HAP-1 (cell line): ENCODE data around the gene ACHE.

Source experiments
- DNase-seq, 2 experiments: peaks; one replicate each; pipeline ENCODE4 v3.0.0-alpha.2; 2016 to 2020; ENCODE audit warnings: low spot score in 2 of 2
- H3K27me3 ChIP-seq: fragments of 250-450 bp; sonication (Bioruptor Pico); 2 replicates; pipeline ENCODE4 v1.5.1; 2020; ENCODE audit warnings: low read depth, mild to moderate bottlenecking, moderate library complexity
- H3K36me3 ChIP-seq: fragments of 250-450 bp; sonication (Bioruptor Pico); replicated peaks from 2 replicates; pipeline ENCODE4 v1.5.1; 2020; ENCODE audit warnings: mild to moderate bottlenecking
- H3K4me1 ChIP-seq: fragments of 250-450 bp; sonication (Bioruptor Pico); 2 replicates; pipeline ENCODE4 v1.5.1; 2020; ENCODE audit warnings: mild to moderate bottlenecking
- H3K4me3 ChIP-seq: fragments of 250-450 bp; sonication (Bioruptor Pico); 2 replicates; pipeline ENCODE4 v1.5.1; 2020; ENCODE audit warnings: mild to moderate bottlenecking, moderate library complexity
- H3K9me3 ChIP-seq: fragments of 250-450 bp; sonication (Bioruptor Pico); 2 replicates; pipeline ENCODE4 v1.5.1; 2020; ENCODE audit warnings: mild to moderate bottlenecking, moderate library complexity
- in situ Hi-C: fragments of 300-500 bp; cut with MboI; formaldehyde crosslinking; loops from 3 replicates; pipeline ENCODE4 v1.14.3; 2020; ENCODE audit warnings: low sequenced_read_pairs, inconsistent platforms, mixed read lengths

Gene ACHE

DNA sequence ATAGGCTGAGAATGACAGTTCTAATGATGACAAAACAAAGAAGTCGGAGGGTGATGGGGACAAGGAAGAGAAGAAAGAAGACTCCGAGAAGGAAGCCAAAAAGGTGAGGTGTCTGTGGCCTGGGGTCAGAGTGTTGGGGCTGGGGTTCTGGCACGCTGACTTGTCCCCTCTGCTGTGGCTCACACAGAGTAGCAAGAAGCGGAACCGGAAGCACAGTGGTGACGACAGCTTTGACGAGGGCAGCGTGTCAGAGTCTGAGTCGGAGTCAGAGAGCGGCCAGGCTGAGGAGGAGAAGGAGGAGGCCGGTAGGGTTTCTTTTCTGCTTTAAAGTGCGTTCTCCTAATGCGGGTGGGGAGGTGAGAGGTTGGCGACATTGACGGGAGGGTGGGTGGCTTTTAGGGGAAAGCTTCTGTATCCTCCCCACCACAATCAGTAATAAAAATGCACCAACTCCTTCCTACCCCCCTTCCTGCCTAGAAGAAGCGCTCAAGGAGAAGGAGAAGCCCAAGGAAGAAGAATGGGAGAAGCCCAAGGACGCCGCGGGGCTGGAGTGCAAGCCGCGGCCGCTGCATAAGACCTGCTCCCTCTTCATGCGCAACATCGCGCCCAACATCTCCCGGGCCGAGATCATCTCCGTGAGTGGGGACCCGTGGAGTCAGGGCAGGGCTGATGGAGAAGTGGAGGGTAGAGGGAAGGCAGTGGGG lies 10.8 kb downstream of the ACHE start:
- Histone ChIP-seq H3K36me3 (peaks cover 90% of the 10 kb centered on the region), H3K9me3 (no peaks in the 10 kb centered on the region), H3K4me1 (peaks cover 7% of the 10 kb centered on the region), H3K27me3 (no peaks in the 10 kb centered on the region), H3K4me3 (no peak overlapping the region)
- DNase-seq = no peak
- in situ Hi-C loops = no loop called here

DNA sequence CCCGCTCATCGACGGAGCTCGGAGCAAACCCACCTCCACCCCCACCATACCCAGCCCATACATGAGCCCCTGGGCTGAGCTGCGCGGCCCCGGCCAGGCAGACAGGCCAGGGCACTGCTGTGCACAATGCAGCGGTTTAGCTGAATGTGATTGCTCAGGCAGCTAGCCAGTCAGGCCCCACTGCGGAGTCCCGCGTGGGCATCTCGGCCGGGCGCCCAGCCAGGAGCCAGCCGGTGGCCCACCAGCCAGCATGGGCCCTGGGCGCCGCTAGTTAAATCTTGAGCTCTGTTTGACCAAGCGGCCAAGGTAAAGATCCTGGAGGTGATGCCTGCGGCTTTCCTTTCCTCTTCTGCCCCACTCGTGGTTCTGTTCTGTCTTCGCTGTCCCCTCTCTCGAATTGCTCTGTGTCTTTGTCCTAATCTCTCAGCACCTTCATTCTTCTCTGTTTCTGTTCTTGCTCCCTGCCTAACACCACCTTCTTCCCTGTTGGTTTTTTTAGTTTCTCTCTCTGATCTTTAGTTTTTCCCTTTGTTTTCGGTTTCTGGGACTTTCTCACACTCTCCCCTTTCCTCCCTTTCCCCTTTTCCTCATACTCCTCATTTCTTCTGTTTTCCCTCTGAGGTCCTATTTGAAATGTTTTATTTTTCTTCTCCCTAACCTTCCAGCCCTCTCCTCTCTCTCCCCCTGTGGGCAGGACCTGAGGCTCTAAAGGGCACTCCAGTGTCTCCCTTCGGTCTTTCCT lies 12.7 kb downstream of the ACHE start:
- Histone ChIP-seq H3K27me3 (no peaks in the 10 kb centered on the region), H3K36me3 (peaks cover 94% of the 10 kb centered on the region), H3K4me1 (no peaks in the 10 kb centered on the region), H3K9me3 (no peaks in the 10 kb centered on the region), H3K4me3 (no peak overlapping the region)
- no peak for DNase-seq
- in situ Hi-C loops = no loop called here

DNA sequence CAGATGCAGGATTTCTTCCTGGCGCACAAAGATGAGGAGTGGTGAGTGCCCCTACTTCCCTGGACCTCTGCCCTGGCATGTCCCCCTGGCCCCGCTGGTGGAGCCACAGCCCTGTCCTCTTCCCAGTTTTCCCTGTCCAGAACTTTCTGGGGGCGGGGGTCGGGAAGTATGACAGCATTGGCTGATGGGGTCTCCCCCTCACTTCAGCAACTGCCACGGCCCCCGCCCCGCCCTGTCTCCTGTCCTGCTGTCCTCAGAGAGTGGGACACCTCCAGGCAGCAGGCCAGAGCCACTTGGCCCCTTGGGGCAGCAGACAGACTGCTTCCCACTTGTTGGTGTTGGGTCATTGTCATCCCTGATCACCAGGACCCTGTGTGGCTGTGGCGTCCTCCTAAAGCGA lies 13.5 kb downstream of the ACHE start:
- no peaks in the 10 kb centered on the region for H3K9me3 ChIP-seq
- in situ Hi-C loops = no loop called here
- H3K4me1 ChIP-seq = no peaks in the 10 kb centered on the region
- no peak for DNase-seq
- no peaks in the 10 kb centered on the region for H3K27me3 ChIP-seq
- peaks cover 92% of the 10 kb centered on the region for H3K36me3 ChIP-seq
- no peak overlapping the region for H3K4me3 ChIP-seq

DNA sequence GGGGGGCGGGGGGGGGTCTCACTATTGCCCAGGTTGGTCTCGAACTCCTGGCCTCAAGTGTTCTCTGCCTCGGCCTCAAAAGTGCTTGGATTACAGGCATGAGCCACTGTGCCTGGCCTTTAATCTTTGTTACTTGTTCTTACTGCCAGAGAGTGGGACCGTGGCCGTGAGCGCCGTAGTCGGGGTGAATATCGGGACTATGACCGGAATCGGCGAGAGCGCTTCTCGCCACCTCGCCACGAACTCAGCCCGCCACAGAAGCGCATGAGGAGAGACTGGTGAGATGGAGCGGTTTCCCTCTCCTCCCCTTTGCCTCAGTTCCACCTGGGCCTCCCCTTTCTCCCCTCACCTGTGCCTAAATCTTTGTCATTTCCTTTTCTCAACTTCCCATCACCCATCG lies 14.6 kb downstream of the ACHE start:
- H3K9me3 ChIP-seq = no peaks in the 10 kb centered on the region
- no peaks in the 10 kb centered on the region; the same call in 1 of the 2 replicates for H3K4me1 ChIP-seq
- in situ Hi-C loops = no loop called here
- no peak for DNase-seq
- no peak overlapping the region for H3K4me3 ChIP-seq
- H3K36me3 ChIP-seq = peaks cover 90% of the 10 kb centered on the region
- H3K27me3 ChIP-seq = no peaks in the 10 kb centered on the region

DNA sequence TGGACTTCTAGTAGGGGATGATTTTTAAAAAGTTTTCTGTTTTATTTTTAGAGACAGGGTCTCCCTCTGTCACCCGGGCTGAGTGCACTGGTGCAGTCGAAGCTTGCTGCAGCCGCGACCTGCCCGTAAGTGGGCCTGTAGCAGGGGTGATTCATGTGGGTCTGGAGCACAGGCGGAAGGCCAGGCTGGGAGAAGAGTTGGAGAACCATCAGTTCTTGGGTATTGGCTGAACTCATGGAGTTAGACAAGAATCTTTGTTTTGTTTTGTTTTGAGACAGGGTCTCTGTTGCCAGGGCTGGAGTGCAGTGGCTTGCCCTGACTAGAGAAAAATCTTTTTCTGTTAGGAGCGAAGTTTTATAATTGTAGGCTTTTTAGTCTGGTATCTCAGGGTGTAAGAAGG lies 15.0 kb downstream of the ACHE start:
- in situ Hi-C loops = no loop called here
- Histone ChIP-seq H3K4me1 (no peaks in the 10 kb centered on the region; the same call in 1 of the 2 replicates), H3K9me3 (no peaks in the 10 kb centered on the region), H3K27me3 (no peaks in the 10 kb centered on the region), H3K36me3 (peaks cover 90% of the 10 kb centered on the region), H3K4me3 (no peak overlapping the region)
- no peak for DNase-seq

DNA sequence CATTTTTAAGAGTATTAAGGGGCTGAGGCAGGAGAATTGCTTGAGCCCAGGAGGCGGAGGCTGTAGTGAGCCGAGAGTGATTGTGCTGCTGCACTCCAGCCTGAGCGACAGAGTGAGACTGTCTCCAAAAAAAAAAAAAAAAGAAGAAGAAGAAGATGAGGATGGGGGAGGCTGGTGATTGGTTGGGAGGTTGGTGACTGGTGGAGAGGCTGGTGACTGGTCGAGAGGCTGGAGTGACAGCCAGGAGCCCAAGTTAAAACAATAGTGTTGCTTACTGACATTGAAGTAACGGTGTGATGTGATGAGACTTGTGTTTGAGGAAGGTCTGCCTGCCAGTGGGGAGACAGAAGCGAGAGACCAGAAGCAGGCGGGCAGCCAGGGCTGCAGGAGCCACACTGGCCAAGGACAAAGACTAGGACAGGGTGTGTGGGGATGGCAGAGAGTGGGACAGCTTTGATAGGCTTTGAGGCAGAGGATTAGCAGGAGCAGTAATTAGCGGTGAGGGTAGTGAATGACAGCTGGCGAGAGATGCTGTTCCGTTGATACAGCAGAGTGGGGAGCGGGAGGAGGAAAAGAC lies 15.9 kb downstream of the ACHE start:
- H3K27me3 ChIP-seq = no peaks in the 10 kb centered on the region
- no peak overlapping the region for H3K4me3 ChIP-seq
- no peaks in the 10 kb centered on the region; the same call in 1 of the 2 replicates for H3K4me1 ChIP-seq
- H3K9me3 ChIP-seq = no peaks in the 10 kb centered on the region
- H3K36me3 ChIP-seq = peaks cover 88% of the 10 kb centered on the region
- in situ Hi-C loops = no loop called here
- DNase-seq = no peak

DNA sequence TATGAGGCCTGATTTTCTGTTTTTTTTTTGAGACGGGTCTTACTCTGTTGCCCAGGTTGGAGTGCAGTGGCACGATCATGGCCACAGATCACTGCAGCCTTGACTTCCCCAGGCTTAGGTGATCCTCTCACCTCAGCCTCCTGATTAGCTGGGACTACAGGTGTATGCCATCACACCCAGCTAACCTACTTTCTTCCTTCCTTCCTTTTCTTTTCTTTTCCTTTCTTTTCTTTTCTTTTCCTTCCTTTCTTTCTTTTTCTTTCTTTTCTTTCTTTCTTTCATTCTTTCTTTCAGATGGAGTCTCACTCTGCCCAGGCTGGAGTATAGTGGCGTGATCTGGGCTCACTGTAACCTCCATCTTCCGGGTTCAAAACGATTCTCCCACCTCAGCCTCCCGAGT lies 17.0 kb downstream of the ACHE start:
- Histone ChIP-seq H3K27me3 (no peaks in the 10 kb centered on the region), H3K9me3 (no peaks in the 10 kb centered on the region), H3K4me3 (no peak overlapping the region), H3K4me1 (peaks cover 8% of the 10 kb centered on the region), H3K36me3 (peaks cover 84% of the 10 kb centered on the region)
- in situ Hi-C loops = no loop called here
- DNase-seq = no peak

DNA sequence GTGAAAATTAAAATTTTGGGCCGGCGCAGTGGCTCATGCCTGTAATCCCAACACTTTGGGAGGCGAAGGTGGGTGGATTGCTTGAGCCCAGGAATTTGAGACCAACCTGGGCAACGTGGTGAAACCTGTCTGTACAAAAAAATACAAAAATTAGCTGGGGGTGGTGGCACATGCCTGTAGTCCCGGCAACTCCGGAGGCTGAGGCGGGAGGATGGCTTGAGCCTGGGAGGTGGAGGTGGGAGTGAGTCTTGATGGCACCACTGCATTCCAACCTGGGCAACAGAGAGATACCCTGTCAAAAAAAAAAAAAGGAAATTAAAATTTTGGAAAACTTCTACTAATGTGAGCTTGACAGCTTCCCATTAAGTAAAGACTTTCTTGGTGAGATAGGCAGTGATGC lies 17.7 kb downstream of the ACHE start:
- Histone ChIP-seq H3K27me3 (no peaks in the 10 kb centered on the region), H3K36me3 (peaks cover 84% of the 10 kb centered on the region), H3K4me3 (no peak overlapping the region), H3K9me3 (no peaks in the 10 kb centered on the region), H3K4me1 (peaks cover 8% of the 10 kb centered on the region)
- DNase-seq = no peak
- in situ Hi-C loops = no loop called here

DNA sequence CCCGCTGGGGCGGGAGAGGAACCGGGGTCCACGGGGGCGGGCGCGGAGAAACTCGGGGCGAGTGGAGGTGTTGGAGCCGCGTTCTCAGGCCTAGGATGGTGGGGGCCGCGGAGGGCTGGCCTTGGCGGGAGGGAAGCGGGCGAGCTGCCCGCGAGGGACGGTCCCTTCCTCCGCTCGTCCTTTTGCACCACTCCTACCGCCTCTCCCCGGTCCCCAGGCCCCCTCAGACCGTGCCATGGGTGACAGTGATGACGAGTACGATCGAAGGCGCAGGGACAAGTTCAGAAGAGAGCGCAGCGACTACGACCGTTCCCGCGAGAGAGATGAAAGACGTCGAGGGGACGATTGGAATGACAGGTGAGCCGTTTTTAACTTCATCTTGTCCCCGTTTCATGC lies 20.3 kb downstream of the ACHE start:
- Histone ChIP-seq H3K36me3 (peaks cover 84% of the 10 kb centered on the region), H3K4me1 (peaks cover 8% of the 10 kb centered on the region), H3K4me3 (peak overlapping the region; percentile 97), H3K27me3 (no peaks in the 10 kb centered on the region), H3K9me3 (no peaks in the 10 kb centered on the region)
- in situ Hi-C loops = no loop called here
- peak in 1 of 2 experiments; percentile 49 for DNase-seq

DNA sequence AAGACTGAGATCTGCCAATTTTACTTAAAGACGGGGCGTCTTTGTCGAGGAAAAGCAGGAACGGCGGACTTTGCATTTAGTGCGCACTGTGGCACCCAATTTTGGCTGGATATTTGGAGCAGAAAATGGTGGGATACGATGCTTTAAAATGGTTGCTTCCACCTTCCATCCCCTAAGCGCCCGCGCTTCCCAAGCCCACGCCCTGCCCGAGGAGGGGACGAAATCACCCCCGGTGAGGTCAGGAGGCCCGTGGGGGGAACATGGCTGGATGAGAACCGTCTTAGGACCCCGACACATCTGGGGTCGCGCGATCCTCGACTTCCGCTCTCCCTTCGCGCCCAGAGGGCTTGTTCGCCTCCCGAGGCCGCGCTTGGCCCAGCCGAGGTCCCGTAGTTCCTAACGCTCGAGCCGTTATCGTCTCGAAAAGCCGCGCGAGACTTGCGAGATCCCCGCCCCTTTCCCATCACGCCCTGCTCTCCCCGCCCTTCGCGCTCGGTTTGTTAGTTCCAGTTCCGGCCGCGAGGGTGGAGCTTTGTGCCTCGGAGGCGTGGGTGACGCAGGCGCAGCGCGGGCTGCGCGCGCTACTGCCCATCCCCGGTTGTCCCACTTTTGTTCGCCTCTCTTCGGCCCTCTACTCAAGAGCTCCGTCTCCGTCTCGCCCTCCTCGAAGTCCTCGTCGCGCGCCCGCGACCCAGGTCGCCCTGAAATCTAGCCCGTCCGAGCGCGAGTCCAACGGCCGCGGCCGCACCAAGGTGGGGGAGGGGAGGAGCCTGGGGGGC lies 20.9 kb downstream of the ACHE start, which contains the start of gene SRRT:
TSS of gene SRRT (plus strand) at position 527 of the 779 bp plus-strand sequence. CDS start 488 bp downstream, outside the sequence.
- peak; percentile 97 to 99 for DNase-seq
- H3K9me3 ChIP-seq = no peaks in the 10 kb centered on the region
- peaks cover 8% of the 10 kb centered on the region for H3K4me1 ChIP-seq
- H3K36me3 ChIP-seq = peaks cover 84% of the 10 kb centered on the region
- in situ Hi-C loops = no loop called here
- H3K4me3 ChIP-seq = peak within 1 kb of the TSS; percentile 97
- H3K27me3 ChIP-seq = no peaks in the 10 kb centered on the region

DNA sequence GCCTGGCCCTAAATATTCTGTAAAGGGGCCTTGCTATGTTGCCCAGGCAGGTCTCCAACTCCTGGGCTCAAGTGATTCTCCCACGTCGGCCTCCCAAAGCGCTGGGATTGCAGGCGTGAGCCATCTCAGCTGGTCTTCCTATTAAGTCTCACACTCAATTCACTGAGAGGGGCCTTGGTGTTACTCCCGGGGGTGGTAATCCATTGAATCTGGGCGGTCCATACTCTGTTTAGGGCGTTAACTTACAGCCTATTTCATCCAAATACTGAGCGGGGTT lies 21.4 kb downstream of the ACHE start:
- in situ Hi-C loops = no loop called here
- no peak for DNase-seq
- H3K27me3 ChIP-seq = no peaks in the 10 kb centered on the region
- peaks cover 82% of the 10 kb centered on the region for H3K36me3 ChIP-seq
- no peaks in the 10 kb centered on the region for H3K9me3 ChIP-seq
- peak overlapping the region; percentile 97 for H3K4me3 ChIP-seq
- H3K4me1 ChIP-seq = peaks cover 8% of the 10 kb centered on the region

DNA sequence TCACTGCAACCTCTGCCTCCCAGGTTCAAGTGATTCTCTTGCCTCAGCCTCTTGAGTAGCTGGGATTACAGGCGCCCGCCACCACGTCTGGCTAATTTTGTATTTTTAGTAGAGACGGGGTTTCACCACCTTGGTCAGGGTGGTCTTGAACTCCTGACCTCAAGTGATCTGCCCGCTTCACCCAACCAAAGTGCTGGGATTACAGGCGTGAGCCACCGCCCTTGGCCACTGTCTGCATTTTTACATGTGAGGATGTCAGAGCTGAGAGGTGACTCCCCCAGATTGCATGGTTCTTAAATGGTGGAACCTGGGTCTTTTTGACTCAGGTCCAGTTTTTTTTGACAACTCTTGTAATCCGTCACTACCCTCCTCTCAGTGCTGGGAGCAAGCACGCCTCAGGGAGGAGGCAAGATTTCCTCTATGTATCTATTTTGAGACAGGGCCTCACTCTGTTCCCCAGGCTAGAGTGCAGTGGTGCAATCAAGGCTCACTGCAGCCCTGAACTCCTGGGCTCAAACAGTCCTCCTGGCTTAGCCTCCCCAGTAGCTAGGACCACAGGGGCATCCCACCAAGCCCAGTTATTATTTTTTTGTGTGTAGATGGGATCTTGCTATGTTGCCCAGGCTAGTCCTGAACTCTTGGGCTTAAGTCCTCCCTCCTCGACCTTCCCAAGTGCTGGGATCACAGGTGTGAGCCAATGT lies 21.9 kb downstream of the ACHE start:
- Histone ChIP-seq H3K36me3 (peaks cover 82% of the 10 kb centered on the region), H3K9me3 (no peaks in the 10 kb centered on the region), H3K4me3 (peak overlapping the region; percentile 97), H3K4me1 (peaks cover 8% of the 10 kb centered on the region), H3K27me3 (no peaks in the 10 kb centered on the region)
- in situ Hi-C loops = no loop called here
- no peak for DNase-seq

DNA sequence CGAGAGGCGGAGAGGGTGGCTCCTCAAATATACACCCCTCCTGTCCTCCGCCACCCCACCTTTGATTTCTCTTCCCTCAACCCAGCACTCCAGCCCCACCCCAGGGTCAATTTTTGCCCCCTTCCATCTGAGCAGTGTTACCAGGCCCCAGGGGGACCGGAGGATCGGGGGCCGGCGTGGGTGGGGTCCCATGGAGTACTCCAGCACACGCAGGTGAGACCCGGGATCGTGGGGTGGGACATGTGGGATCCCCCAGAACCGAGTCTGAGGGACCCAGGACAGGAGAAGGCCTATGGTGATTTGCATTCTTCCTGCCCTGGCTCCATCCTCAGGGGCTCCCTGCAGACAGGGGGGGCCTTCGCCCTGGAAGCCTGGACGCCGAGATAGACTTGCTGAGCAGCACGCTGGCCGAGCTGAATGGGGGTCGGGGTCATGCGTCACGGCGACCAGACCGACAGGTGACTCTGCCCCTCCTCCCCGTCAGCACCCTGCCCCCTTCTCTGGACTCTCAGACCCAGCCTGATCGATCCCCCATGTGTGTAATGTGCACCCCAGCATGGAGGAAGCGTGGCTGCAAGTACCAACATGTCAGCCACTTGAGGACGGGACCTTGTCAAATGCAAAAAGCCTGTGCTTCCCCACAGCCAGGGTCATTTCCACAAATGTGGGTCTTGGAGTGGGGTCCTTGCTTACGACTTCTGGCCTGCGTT lies 27.8 kb downstream of the ACHE start:
- Histone ChIP-seq H3K4me3 (peak overlapping the region; percentile 68), H3K27me3 (no peaks in the 10 kb centered on the region), H3K36me3 (peaks cover 38% of the 10 kb centered on the region), H3K9me3 (no peaks in the 10 kb centered on the region), H3K4me1 (peaks cover 9% of the 10 kb centered on the region)
- DNase-seq = no peak
- in situ Hi-C loops = no loop called here
